COR-L47 (cell line): ENCODE data around the gene MRPL53.
"Not testable (repeated sequence)": the region's sequence is repeated elsewhere in the genome, so short reads cannot be mapped to it uniquely, and the experiment has no call there.

ENCODE experiments used
- DNase-seq: peaks from one replicate; lab custom pipeline; 2025; lab: John Stamatoyannopoulos, UW

MRPL53 gene

GRCh38 chr2:74481961-74482800 is 9.7 kb upstream of the MRPL53 start:
- DNase-seq = peak; percentile 59

GRCh38 chr2:74481431-74481830 is 9.0 kb upstream of the MRPL53 start:
- no peak for DNase-seq

- no peak for DNase-seq
Observed at GRCh38 chr2:74474899-74475298, 2.4 kb upstream of the MRPL53 start.

GRCh38 chr2:74474481-74474880 is 2.0 kb upstream of the MRPL53 start:
- no peak for DNase-seq

GRCh38 chr2:74472945-74473258 is 422 bp upstream of the MRPL53 start:
- DNase-seq = no peak

- no peak for DNase-seq
Observed at GRCh38 chr2:74471332-74472065, 981 bp downstream of the MRPL53 start.

GRCh38 chr2:74470742-74471141 is 1.7 kb downstream of the MRPL53 start:
- DNase-seq = not testable (repeated sequence)

- no peak for DNase-seq
Observed at GRCh38 chr2:74464406-74464805, 8.1 kb downstream of the MRPL53 start.

GRCh38 chr2:74462786-74463105 is 9.7 kb downstream of the MRPL53 start:
- DNase-seq = no peak

- no peak for DNase-seq
Observed at GRCh38 chr2:74462054-74462785, 10.3 kb downstream of the MRPL53 start.

GRCh38 chr2:74461187-74462053 is 11.1 kb downstream of the MRPL53 start:
- DNase-seq = no peak

- not testable (repeated sequence) for DNase-seq
Observed at GRCh38 chr2:74460187-74460586, 12.3 kb downstream of the MRPL53 start.

- not testable (repeated sequence) for DNase-seq
Observed at GRCh38 chr2:74459503-74460118, 12.9 kb downstream of the MRPL53 start.

GRCh38 chr2:74458938-74459363 is 13.5 kb downstream of the MRPL53 start:
- no peak for DNase-seq

- peak; percentile 100 for DNase-seq
Observed at GRCh38 chr2:74458132-74458937, 14.1 kb downstream of the MRPL53 start, which contains the start of gene WBP1. Gene WBP1, plus strand, starts transcription at chr2:74458438. Its CDS starts 165 bp downstream, at chr2:74458603.

GRCh38 chr2:74457549-74458131 is 14.8 kb downstream of the MRPL53 start:
- DNase-seq = peak; percentile 88

- no peak for DNase-seq
Observed at GRCh38 chr2:74457129-74457548, 15.3 kb downstream of the MRPL53 start.

- DNase-seq = peak; percentile 95
Observed at GRCh38 chr2:74454654-74455511, 17.6 kb downstream of the MRPL53 start, which contains the start of gene INO80B. Gene INO80B, plus strand, starts transcription at chr2:74455087. Its CDS starts 30 bp downstream, at chr2:74455117.
